CD4-positive, alpha-beta memory T cell (primary cell): Measurements from ENCODE around the gene GJA4. TPM values are rescaled to one million over a fixed set of nuclear protein-coding genes. Genes with fewer than 3 reads are reported as not detected.
"Not testable (repeated sequence)": the region's sequence is repeated elsewhere in the genome, so short reads cannot be mapped to it uniquely, and the experiment has no call there.

Experiments
- CTCF ChIA-PET: fragments of 350-600 bp; sonication (Branson Sonifier 250); formaldehyde crosslinking; loops from one replicate; lab custom pipeline; 2021; ENCODE audit warnings: inconsistent platforms; ENCODE audit not compliant: partially characterized antibody; lab: Charles Lee
- POLR2A ChIA-PET: fragments of 350-600 bp; sonication (Branson Sonifier 250); formaldehyde crosslinking; loops from one replicate; lab custom pipeline; 2021; ENCODE audit not compliant: partially characterized antibody; lab: Charles Lee
- DNase-seq, 5 donors: peaks; one replicate each; pipeline versions ENCODE4 v3.0.0 to v3.0.0-alpha.2; 2020 to 2022; ENCODE audit warnings: mixed read lengths in 1 of 5
- H3K27ac ChIP-seq: one replicate; pipeline ENCODE4 v1.7.0; 2013; ENCODE audit warnings: low read depth, low read length
- H3K27me3 ChIP-seq: 2 replicates; pipeline ENCODE4 v1.7.0; 2013; ENCODE audit warnings: mild to moderate bottlenecking, low read length, moderate library complexity; ENCODE audit not compliant: insufficient read depth
- H3K36me3 ChIP-seq: 2 replicates; pipeline ENCODE4 v1.7.0; 2013; ENCODE audit warnings: mild to moderate bottlenecking, low read length, moderate library complexity; ENCODE audit not compliant: insufficient read depth
- H3K4me1 ChIP-seq: 2 replicates; pipeline ENCODE4 v1.7.0; 2013; ENCODE audit warnings: mild to moderate bottlenecking, low read length, moderate library complexity; ENCODE audit not compliant: insufficient read depth
- H3K4me3 ChIP-seq, 2 donors: one replicate each; pipeline ENCODE4 v1.7.0; 2013; ENCODE audit warnings: low read length in 2 of 2, mild to moderate bottlenecking in 1 of 2
- H3K9me3 ChIP-seq, 2 donors: one replicate each; pipeline ENCODE4 v1.7.0; 2013; ENCODE audit warnings: low read length in 2 of 2, control low read depth in 1 of 2; ENCODE audit not compliant: control insufficient read depth in 1 of 2
- H3K27ac Mint-ChIP-seq, 7 donors: one replicate each; pipeline ENCODE4 v1.8.0; 2020 to 2021; ENCODE audit warnings: mixed read lengths in 7 of 7, mild to moderate bottlenecking in 6 of 7, inconsistent platforms in 3 of 7, moderate library complexity in 3 of 7
- H3K27me3 Mint-ChIP-seq, 2 donors: one replicate each; pipeline ENCODE4 v1.8.0; 2020 to 2021; ENCODE audit warnings: mixed read lengths in 2 of 2
- H3K36me3 Mint-ChIP-seq, 2 donors: one replicate each; pipeline ENCODE4 v1.8.0; 2020 to 2021; ENCODE audit warnings: mixed read lengths in 2 of 2, inconsistent platforms in 1 of 2, mild to moderate bottlenecking in 1 of 2
- H3K4me1 Mint-ChIP-seq, 4 donors: one replicate each; pipeline ENCODE4 v1.8.0; 2020 to 2021; ENCODE audit warnings: mixed read lengths in 4 of 4, mild to moderate bottlenecking in 1 of 4
- H3K4me3 Mint-ChIP-seq, 8 donors: one replicate each; pipeline ENCODE4 v1.8.0; 2020 to 2021; ENCODE audit warnings: mixed read lengths in 8 of 8, mild to moderate bottlenecking in 7 of 8, moderate library complexity in 6 of 8, inconsistent platforms in 3 of 8
- H3K9me3 Mint-ChIP-seq, 8 donors: one replicate each; pipeline ENCODE4 v1.8.0; 2020 to 2021; ENCODE audit warnings: mixed read lengths in 8 of 8, mild to moderate bottlenecking in 5 of 8, inconsistent platforms in 3 of 8, moderate library complexity in 1 of 8
- intact Hi-C: fragments of 100-400 bp; cut with micrococcal nuclease; formaldehyde crosslinking; loops from one replicate; pipeline ENCODE4 v1.15.1; 2023
- polyA plus RNA-seq, 2 donors: library from polyadenylated mRNA; unstranded; fragments of 300-500 nt; fragmentation: Illumina TruSeq; gene quantifications; one replicate each; pipeline ENCODE4 v1.2.3, GENCODE V29; 2021
- total RNA-seq, 2 experiments: library from RNA; stranded (reverse); gene quantifications; one replicate each; pipeline ENCODE4 v1.2.3, GENCODE V29; 2021

GJA4 gene
- total and polyA plus RNA-seq, 4 experiments from 2014 or later = not detected

DNA sequence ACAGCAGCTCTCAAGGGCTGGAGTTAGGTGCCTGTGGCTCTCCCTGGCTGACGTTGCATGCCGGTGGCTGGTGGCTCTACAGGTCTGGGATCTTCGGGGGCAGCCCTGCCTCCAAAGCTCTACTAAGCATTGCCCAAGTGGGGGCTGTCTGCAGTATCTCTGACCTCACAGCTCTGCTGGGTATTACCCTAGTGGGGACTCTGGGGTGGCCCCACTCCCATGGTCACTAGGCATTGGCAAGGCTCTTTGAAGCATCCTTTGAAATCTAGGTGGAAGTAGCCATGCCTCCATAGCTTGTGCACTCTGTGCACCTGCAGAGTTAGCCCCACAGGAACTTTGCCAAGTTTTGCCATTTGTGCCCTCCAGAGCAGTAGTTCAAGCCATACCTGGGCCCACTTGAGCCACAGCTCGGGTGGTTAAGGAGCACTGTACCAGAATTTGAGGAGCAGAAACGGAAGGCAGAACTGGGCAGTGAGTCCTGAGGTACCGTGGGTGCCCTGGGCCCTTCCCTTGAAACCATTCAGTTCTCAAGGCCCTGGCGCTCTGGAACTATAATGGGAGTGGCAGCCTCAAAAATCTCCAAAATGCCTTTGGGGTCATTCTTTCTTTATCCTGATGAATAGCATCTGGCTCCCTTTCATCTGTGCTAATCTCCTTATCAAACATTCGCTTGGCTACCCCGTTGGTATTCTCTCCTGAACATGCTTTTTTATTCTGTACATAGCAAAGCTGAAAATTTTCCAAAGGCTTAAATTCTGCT lies 15.4 kb downstream of the GJA4 start:
- Mint-ChIP-seq H3K9me3 (peaks cover 0 to 22% (median 5%) of the 10 kb centered on the region in 8 donors), H3K4me3 (no peak overlapping the region), H3K27ac (no peak overlapping the region), H3K4me1 (peaks cover 0 to 5% (median 2%) of the 10 kb centered on the region in 4 donors), H3K36me3 (peaks cover 6 to 23% of the 10 kb centered on the region in 2 donors), H3K27me3 (peaks cover 0 to 3% of the 10 kb centered on the region in 2 donors)
- Histone ChIP-seq H3K27me3 (no peaks in the 10 kb centered on the region), H3K9me3 (no peaks in the 10 kb centered on the region), H3K36me3 (no peaks in the 10 kb centered on the region), H3K4me3 (no peak overlapping the region), H3K4me1 (no peaks in the 10 kb centered on the region), H3K27ac (no peak overlapping the region)
- ChIA-PET POLR2A (no interaction called here), CTCF (no interaction called here)
- intact Hi-C loops = no loop called here
- DNase-seq = no peak

DNA sequence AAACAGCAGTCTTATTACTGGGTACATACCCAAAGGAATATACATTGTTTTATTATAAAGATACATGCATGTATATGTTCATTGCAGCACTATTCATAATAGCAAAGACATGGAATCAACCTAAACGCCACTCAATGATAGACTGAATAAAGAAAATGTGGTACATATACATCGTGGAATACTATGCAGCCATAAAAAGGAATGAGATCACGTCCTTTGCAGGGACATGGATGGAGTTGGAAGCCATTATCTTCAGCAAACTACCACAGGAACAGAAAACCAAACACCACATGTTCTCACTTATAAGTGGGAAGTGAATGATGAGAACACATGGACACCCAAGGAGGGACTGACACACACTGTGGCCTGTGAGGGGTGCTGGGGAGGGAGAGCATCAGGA lies 18.0 kb downstream of the GJA4 start:
- H3K4me1 Mint-ChIP-seq, POLR2A ChIA-PET: not testable (repeated sequence)

DNA sequence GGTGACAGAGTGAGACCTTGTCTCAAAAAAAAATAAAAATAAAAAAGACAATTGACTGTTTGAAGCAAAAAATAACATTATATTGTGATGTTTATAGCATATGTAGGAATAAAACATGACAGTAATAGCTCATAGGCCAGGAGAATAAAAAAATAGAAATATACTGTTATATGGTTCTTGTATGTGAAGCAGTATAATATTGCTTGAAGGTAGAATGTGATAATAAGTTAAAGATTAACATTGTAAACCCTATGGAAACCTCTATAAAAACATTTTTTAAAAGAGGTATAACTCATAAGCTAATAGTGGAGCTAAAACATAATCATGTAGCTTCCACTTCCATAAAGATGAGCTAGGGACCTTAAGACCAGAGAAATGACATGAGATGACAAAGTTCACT lies 23.5 kb downstream of the GJA4 start:
- H3K4me1 Mint-ChIP-seq = no peaks in the 10 kb centered on the region
- no peak overlapping the region for H3K4me3 Mint-ChIP-seq
- no peak overlapping the region for H3K27ac Mint-ChIP-seq
- Histone ChIP-seq H3K4me1 (no peaks in the 10 kb centered on the region), H3K27ac (no peak overlapping the region), H3K36me3 (no peaks in the 10 kb centered on the region), H3K4me3 (no peak overlapping the region), H3K27me3 (no peaks in the 10 kb centered on the region), H3K9me3 (no peaks in the 10 kb centered on the region)
- DNase-seq = no peak
- H3K9me3 Mint-ChIP-seq = peaks cover 0 to 3% (median 0%) of the 10 kb centered on the region in 8 donors
- intact Hi-C loops = no loop called here
- ChIA-PET CTCF (interaction anchor here (1.4 to 1.6 kb wide), 2 partner anchors 30 to 36 kb away, joined by 3 to 4 read pairs; no protein-coding TSS in a partner anchor), POLR2A (interaction anchor here (0.6 kb wide), 1 partner anchor 668 kb away, joined by 3 read pairs; no protein-coding TSS in a partner anchor)
- H3K36me3 Mint-ChIP-seq = peaks cover 0 to 10% of the 10 kb centered on the region in 2 donors
- H3K27me3 Mint-ChIP-seq = peaks cover 0 to 2% of the 10 kb centered on the region in 2 donors

More for the DNA sequence above, 18.0 kb downstream of the GJA4 start:
- H3K27ac Mint-ChIP-seq, H3K4me3 ChIP-seq, H3K36me3 ChIP-seq, H3K27me3 ChIP-seq, intact Hi-C loops, H3K9me3 ChIP-seq, H3K27ac ChIP-seq, H3K27me3 Mint-ChIP-seq, DNase-seq, H3K4me1 ChIP-seq, CTCF ChIA-PET: not testable (repeated sequence)
- H3K9me3 Mint-ChIP-seq = peaks cover 0 to 11% (median 4%) of the 10 kb centered on the region in 8 donors
- H3K36me3 Mint-ChIP-seq = peaks cover 5 to 24% of the 10 kb centered on the region in 2 donors
- H3K4me3 Mint-ChIP-seq = peak overlapping the region in 1 of 8 donors; percentile 23

GRCh38 chr1:34816778-34817177 lies 24.0 kb downstream of the GJA4 start:
- Mint-ChIP-seq H3K27ac (no peak overlapping the region), H3K4me3 (no peak overlapping the region), H3K36me3 (peaks cover 0 to 10% of the 10 kb centered on the region in 2 donors), H3K27me3 (peaks cover 0 to 2% of the 10 kb centered on the region in 2 donors), H3K4me1 (no peaks in the 10 kb centered on the region), H3K9me3 (peaks cover 0 to 2% (median 0%) of the 10 kb centered on the region in 8 donors)
- no peak for DNase-seq
- Histone ChIP-seq H3K36me3 (no peaks in the 10 kb centered on the region), H3K27ac (no peak overlapping the region), H3K4me1 (no peaks in the 10 kb centered on the region), H3K4me3 (no peak overlapping the region), H3K9me3 (no peaks in the 10 kb centered on the region), H3K27me3 (no peaks in the 10 kb centered on the region)
- ChIA-PET CTCF (interaction anchor here (1.6 kb wide), 1 partner anchor 36 kb away, joined by 4 read pairs; no protein-coding TSS in a partner anchor), POLR2A (interaction anchor here (0.6 kb wide), 1 partner anchor 668 kb away, joined by 3 read pairs; no protein-coding TSS in a partner anchor)
- intact Hi-C loops = no loop called here

DNA sequence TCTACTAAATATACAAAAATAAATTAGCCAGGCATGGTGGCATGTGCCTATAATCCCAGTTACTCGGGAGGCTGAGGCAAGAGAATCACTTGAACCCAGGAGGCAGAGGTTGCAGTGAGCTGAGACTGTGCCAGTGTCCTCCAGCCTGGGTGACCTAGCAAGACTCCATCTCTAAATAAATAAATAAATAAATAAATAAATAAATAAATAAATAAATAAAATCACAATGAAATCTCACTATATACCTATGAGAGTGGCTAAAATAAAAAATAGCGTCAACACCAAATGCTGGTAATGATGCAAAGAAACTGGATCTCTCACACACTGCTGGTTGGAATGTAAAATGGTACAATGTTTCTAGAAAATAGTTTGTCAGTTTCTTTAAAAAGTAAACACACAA lies 26.1 kb downstream of the GJA4 start:
- H3K27ac ChIP-seq, POLR2A ChIA-PET, H3K4me1 ChIP-seq, H3K27ac Mint-ChIP-seq, H3K9me3 Mint-ChIP-seq, H3K27me3 Mint-ChIP-seq, CTCF ChIA-PET, H3K36me3 ChIP-seq, DNase-seq, H3K27me3 ChIP-seq, H3K4me3 ChIP-seq, H3K36me3 Mint-ChIP-seq, H3K9me3 ChIP-seq, H3K4me1 Mint-ChIP-seq, intact Hi-C loops, H3K4me3 Mint-ChIP-seq: not testable (repeated sequence)

- POLR2A ChIA-PET = no interaction called here
These were observed 29.4 kb downstream of the GJA4 start for GRCh38 chr1:34822202-34822601.

GRCh38 chr1:34824817-34825454 lies 32.1 kb downstream of the GJA4 start:
- Mint-ChIP-seq H3K4me3 (no peak overlapping the region), H3K27me3 (no peaks in the 10 kb centered on the region), H3K9me3 (peaks cover 0 to 3% (median 0%) of the 10 kb centered on the region in 8 donors), H3K27ac (peak overlapping the region in 1 of 7 donors; percentile 16), H3K36me3 (no peaks in the 10 kb centered on the region), H3K4me1 (no peaks in the 10 kb centered on the region)
- H3K27me3 ChIP-seq = no peaks in the 10 kb centered on the region
- intact Hi-C loops = no loop called here
- no peaks in the 10 kb centered on the region for H3K36me3 ChIP-seq
- CTCF ChIA-PET = no interaction called here
- H3K9me3 ChIP-seq = no peaks in the 10 kb centered on the region
- DNase-seq = no peak
- H3K4me3 ChIP-seq = no peak overlapping the region
- no peaks in the 10 kb centered on the region for H3K4me1 ChIP-seq
- POLR2A ChIA-PET = no interaction called here
- H3K27ac ChIP-seq = no peak overlapping the region

More at GRCh38 chr1:34822202-34822601, 29.4 kb downstream of the GJA4 start:
- no peaks in the 10 kb centered on the region for H3K4me1 Mint-ChIP-seq
- H3K27ac Mint-ChIP-seq = peak overlapping the region in 1 of 7 donors; percentile 58
- Histone ChIP-seq H3K4me1 (no peaks in the 10 kb centered on the region), H3K9me3 (no peaks in the 10 kb centered on the region), H3K27ac (no peak overlapping the region), H3K27me3 (no peaks in the 10 kb centered on the region), H3K4me3 (no peak overlapping the region), H3K36me3 (no peaks in the 10 kb centered on the region)
- intact Hi-C loops = no loop called here
- peaks cover 0 to 3% (median 0%) of the 10 kb centered on the region in 8 donors for H3K9me3 Mint-ChIP-seq
- H3K4me3 Mint-ChIP-seq = no peak overlapping the region
- CTCF ChIA-PET = no interaction called here
- H3K36me3 Mint-ChIP-seq = peaks cover 0 to 2% of the 10 kb centered on the region in 2 donors
- H3K27me3 Mint-ChIP-seq = no peaks in the 10 kb centered on the region
- no peak for DNase-seq
